CD4-positive, alpha-beta T cell treated with Interleukin-12 subunit alpha and Interleukin-12 subunit beta, for 1 hour (primary cell): ENCODE measurements around the gene DLX2.
"Not testable (repeated sequence)": the region's sequence is repeated elsewhere in the genome, so short reads cannot be mapped to it uniquely, and the experiment has no call there.

ENCODE experiments used
- DNase-seq: peaks from one replicate; pipeline ENCODE4 v3.0.0-alpha.2; 2020

The DLX2 gene

GRCh38 chr2:172102391-172103359 is at the start of gene DLX2:
TSS of gene DLX2 (minus strand) at chr2:172102900. CDS start at chr2:172102538, 362 bp downstream.
- DNase-seq: peak; percentile 81

- DNase-seq: no peak
These were observed 45.4 kb upstream of the DLX2 start for GRCh38 chr2:172147944-172148650.

GRCh38 chr2:172143817-172144216 is 41.1 kb upstream of the DLX2 start:
- no peak for DNase-seq

GRCh38 chr2:172138727-172139126 is 36.0 kb upstream of the DLX2 start:
- DNase-seq: not testable (repeated sequence)

- DNase-seq: no peak
These were observed 35.2 kb upstream of the DLX2 start for GRCh38 chr2:172137943-172138342.

- no peak for DNase-seq
These were observed 34.4 kb upstream of the DLX2 start for GRCh38 chr2:172137109-172137508.

- DNase-seq: no peak
These were observed 32.7 kb upstream of the DLX2 start for GRCh38 chr2:172135446-172135845.

- DNase-seq: no peak
These were observed 31.6 kb upstream of the DLX2 start for GRCh38 chr2:172134270-172134669.

GRCh38 chr2:172131713-172132555 is 29.2 kb upstream of the DLX2 start:
- DNase-seq: no peak

GRCh38 chr2:172129404-172129803 is 26.7 kb upstream of the DLX2 start:
- no peak for DNase-seq

- no peak for DNase-seq
These were observed 25.8 kb upstream of the DLX2 start for GRCh38 chr2:172128484-172128883.

GRCh38 chr2:172120118-172120517 is 17.4 kb upstream of the DLX2 start:
- no peak for DNase-seq

GRCh38 chr2:172119089-172119488 is 16.4 kb upstream of the DLX2 start:
- no peak for DNase-seq

- DNase-seq: no peak
These were observed 13.4 kb upstream of the DLX2 start for GRCh38 chr2:172116107-172116506.

GRCh38 chr2:172114579-172114978 is 11.9 kb upstream of the DLX2 start:
- DNase-seq: no peak

- not testable (repeated sequence) for DNase-seq
These were observed 11.5 kb upstream of the DLX2 start for GRCh38 chr2:172114176-172114575.

- no peak for DNase-seq
These were observed 10.9 kb upstream of the DLX2 start for GRCh38 chr2:172113617-172114016.

- DNase-seq: no peak
These were observed 7.5 kb upstream of the DLX2 start for GRCh38 chr2:172109988-172110811.

- no peak for DNase-seq
These were observed 6.7 kb upstream of the DLX2 start for GRCh38 chr2:172109256-172109987.

- no peak for DNase-seq
These were observed 5.9 kb upstream of the DLX2 start for GRCh38 chr2:172108587-172108930.
